NCI-H510A treated with DMSO at 0.1 percent for 48 hours (cell line): ENCODE results near the gene MTMR3.
"Not testable (repeated sequence)": the region's sequence is repeated elsewhere in the genome, so short reads cannot be mapped to it uniquely, and the experiment has no call there.

ENCODE experiments used
- DNase-seq: peaks from one replicate; lab custom pipeline; 2025; lab: John Stamatoyannopoulos, UW

The MTMR3 gene

GRCh38 chr22:30054067-30054763 lies 171.2 kb downstream of the MTMR3 start:
- DNase-seq = no peak

- no peak for DNase-seq
Measured at GRCh38 chr22:30054764-30055069, 171.7 kb downstream of the MTMR3 start.

DNA sequence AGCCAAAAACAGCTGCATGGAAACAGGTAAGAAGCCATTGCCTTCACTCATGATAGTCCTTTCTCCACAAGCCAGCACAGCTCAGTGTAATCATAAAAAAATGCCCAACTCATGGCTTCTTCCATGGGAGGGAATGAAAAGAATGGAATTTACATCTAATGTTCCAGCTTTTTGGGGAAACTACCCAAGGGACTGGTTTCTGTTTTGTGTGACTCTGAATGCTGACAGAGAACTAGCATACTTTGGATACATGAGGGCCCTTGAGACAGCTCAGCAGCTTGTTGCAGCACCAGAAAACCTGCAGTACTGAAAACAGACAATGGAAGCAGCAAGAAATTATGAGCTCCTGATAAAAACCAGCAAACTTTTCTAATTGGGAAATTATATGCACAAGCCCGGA lies 173.0 kb downstream of the MTMR3 start:
- no peak for DNase-seq

GRCh38 chr22:30057375-30057774 lies 174.4 kb downstream of the MTMR3 start:
- DNase-seq = no peak

- not testable (repeated sequence) for DNase-seq
Measured at GRCh38 chr22:30059346-30060020, 176.5 kb downstream of the MTMR3 start.

GRCh38 chr22:30061094-30061493 lies 178.1 kb downstream of the MTMR3 start:
- DNase-seq = not testable (repeated sequence)

GRCh38 chr22:30062259-30062658 lies 179.3 kb downstream of the MTMR3 start:
- no peak for DNase-seq

DNA sequence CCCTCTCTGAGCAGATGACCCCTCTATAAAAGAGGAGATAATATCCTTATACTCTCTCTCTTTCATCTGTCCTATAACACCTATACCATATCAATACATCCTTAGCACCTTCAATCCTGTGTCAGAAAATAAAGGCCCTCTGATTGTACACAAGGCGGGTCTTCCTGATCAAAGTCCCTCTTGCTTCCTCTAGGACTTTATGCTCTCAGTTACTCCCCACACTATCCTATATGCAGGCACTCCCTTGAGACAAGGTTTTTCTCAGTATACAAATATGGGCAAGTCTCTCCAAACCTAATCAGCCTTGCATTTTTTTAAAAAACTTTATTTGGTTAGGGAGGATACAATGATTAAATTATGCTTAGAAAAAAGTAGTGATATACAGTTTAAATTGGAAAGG lies 180.0 kb downstream of the MTMR3 start:
- DNase-seq = no peak

GRCh38 chr22:30064172-30064571 lies 181.2 kb downstream of the MTMR3 start:
- DNase-seq = no peak

DNA sequence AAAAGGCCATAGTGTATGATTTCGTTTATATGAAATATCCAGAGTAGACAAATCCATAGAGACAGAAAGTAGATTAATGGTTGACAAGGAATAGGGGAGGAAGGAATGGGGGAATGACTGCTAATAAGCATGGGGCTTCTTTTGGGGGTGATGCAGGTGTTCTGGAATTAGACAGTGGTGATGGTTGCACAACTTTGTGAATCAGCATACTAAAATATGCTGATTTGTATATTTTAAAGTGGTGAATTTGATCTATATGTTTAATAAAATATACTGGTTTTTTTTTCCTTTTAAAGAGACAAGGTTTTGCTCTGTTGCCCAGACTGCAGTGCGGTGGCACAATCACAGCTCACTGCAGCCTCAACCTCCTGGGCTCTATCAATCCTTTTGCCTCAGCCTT lies 190.8 kb downstream of the MTMR3 start:
- DNase-seq = no peak

- DNase-seq = no peak
Measured at GRCh38 chr22:30074147-30074546, 191.2 kb downstream of the MTMR3 start.

DNA sequence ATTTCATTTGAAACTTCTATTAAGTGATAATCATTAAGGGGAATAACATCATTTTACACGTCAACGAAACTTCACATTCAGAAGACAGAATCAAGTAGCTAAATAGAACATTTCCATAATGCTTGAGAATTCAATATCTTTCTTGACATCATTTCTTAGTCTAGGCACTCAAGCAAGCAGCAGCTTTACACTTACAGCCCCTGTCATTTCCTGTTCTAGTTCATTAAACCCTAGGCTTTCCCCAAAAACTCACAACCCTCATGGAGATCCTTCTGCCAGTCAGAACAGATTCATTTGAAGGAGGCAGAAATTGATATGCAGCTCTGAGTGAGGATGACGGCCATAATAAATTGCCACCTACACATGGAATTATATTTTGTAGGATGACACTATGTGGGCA lies 192.0 kb downstream of the MTMR3 start:
- DNase-seq = no peak

DNA sequence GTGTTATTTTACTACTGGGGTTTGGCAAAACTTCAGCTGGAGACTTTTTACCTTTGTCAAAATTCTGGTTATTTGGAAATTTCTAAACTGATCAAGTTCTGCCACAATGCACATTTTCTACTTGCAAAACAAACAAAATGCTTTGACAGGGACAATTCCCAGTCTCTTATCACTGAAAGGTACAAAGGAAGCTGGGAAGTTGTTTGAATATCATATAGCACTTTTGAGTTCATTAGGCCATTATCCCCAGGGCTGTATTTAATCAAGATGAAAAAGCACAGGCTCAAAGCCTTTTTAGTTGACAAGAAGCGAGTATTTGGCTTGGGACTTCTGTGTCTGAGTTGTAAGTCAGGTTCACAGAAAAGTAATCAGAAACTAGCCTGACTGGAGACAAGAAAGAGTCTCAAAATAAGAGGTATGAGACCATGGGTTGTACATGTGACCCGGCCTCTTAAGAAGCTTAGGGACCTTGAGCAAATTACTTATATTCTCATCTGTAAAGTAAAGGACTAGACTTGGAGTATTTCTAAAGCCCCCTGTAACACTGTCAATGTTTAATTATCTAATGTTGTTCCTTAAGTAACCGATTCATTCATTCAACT lies 194.4 kb downstream of the MTMR3 start:
- DNase-seq = no peak

DNA sequence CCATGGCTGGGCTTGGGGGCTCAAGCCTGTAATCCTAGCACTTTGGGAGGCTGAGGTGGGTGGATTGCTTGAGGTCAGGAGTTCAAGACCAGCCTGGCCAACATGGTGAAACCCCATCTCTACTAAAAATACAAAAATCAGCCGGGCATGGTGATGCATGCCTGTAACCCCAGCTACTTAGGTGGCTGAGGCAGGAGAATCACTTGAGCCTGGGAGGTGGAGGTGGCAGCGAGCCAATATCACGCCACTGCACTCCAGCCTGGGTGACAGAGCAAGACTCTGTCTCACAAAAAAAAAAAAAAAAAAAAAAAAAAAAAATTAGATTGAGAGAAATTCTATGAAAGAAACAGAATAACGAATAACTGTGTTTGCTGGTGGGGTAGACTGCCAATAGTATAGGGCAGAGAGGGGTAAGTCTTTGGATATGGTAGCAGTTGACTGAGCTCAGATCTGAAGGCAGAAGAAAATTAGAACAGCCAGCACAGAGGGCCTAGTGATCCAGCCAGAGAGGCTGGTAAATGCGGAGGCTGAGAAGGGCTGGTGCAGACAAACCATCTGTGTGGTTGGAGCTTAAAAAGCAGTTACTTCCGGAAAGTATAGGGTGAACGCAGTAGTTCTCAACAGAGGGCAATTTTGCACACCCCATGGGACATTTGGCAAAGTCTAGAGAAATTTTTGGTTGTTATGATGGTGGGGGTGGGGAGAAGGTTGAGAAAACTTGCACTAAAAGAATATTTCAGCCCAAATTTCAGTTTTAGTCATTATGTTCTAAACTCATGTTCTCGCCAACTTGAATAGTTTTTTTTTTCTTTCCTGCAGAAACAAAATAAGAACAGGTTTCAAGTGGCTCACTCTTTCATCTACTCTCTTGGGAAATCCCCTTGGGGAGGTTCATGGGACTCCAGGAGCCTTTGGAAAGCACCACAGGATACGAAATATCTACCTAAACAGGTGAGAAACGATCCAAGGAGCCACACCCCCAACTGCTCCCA lies 195.6 kb downstream of the MTMR3 start:
- no peak for DNase-seq

DNA sequence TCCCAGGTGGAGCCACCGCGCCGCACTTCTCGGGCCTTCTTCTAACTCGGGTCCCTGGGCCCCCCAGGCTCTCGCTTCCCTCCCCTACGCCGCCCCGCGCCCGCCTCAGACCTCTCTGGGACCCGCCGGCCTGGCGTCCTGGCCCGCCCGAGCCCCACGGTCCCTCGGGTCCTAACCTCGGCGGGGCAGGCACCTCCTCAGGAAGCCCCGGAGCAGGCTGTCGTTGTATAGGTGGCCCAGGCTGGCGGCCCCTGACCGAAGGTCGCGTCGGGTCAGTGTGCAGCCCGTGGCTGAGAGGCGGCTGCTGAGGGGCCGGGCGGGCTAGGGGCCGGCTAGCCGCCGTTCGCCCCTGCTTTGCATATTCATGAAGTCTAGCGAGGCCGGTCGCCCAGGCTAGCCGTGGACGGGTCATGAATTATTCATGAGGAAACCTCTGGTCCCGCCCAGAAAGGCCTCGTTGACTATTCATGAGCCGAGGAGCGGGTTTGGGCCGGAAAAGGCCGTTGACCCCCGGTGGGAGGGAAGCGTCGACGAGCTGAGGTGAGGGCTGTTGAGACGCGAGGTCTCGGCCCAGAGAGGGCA lies 197.1 kb downstream of the MTMR3 start, which contains the start of gene HORMAD2:
TSS of gene HORMAD2 (plus strand) at position 513 of the 582 bp plus-strand sequence. CDS start 13,489 bp downstream, outside the sequence.
- no peak for DNase-seq
